ENCODE results near the gene ZNF527. TPM values are rescaled to one million over a fixed set of nuclear protein-coding genes. Genes with fewer than 3 reads are reported as not detected.

Gene ZNF527
- total RNA-seq, 4 donors from 2014 or later = 3.3 to 7.8 (median 4.3) TPM

DNA sequence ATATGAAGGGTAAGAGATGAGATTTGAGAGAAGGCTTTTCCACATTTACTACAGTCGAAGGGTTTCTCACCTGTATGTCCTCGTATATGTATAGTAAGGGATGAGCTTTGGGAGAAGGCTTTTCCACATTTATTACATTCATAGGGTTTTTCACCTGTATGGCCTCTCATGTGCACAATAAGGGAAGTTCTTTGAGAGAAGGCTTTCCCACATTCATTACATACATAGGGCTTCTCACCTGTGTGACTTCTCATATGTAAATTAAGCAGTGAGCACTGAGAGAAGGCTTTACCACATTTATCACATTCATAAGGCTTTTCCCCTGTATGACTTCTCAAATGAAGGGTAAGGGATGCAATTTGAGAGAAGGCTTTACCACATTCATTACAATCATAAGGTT lies 41.8 kb downstream of the ZNF527 start:
- intact Hi-C loops (cut with DNase I; ENCODE audit: low total_unique reads) = no loop called here

DNA sequence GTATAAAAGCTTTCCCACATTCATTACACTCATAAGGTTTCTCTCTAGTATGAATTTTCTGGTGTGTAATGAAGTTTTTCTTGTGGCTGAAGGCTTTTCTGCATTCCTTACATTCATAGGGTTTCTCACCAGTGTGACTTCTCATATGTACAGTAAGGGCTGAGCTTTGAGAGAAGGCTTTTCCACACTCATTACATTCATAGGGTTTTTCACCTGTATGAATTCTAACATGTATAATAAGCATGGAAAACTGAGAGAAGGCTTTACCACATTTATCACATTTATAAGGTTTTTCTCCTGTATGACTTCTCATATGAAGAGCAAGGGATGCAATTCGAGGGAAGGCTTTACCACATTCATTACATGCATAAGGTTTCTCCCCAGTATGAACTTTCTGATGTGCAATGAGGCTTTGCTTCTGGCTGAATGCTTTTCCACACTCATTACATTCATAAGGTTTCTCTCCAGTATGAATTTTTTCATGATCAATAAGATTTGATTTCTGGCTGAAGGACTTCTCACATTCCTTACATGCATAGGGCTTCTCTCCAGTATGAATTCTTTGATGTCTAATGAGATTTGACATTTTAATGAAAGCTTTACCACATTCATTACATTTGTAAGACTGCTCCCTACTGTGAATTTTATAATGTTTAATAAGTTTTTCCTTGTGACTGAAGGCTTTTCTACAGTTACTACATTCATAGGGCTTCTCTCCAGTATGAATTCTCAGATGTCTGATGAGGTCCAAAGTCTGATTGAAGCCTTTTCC lies 42.6 kb downstream of the ZNF527 start:
- TF ChIP-seq, protein P1, sequence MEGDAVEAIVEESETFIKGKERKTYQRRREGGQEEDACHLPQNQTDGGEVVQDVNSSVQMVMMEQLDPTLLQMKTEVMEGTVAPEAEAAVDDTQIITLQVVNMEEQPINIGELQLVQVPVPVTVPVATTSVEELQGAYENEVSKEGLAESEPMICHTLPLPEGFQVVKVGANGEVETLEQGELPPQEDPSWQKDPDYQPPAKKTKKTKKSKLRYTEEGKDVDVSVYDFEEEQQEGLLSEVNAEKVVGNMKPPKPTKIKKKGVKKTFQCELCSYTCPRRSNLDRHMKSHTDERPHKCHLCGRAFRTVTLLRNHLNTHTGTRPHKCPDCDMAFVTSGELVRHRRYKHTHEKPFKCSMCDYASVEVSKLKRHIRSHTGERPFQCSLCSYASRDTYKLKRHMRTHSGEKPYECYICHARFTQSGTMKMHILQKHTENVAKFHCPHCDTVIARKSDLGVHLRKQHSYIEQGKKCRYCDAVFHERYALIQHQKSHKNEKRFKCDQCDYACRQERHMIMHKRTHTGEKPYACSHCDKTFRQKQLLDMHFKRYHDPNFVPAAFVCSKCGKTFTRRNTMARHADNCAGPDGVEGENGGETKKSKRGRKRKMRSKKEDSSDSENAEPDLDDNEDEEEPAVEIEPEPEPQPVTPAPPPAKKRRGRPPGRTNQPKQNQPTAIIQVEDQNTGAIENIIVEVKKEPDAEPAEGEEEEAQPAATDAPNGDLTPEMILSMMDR (IDR thresholded peaks at IDR 0.05) = no peak
- TF ChIP-seq POLR2A (IDR thresholded peaks at IDR 0.05) = no peak
- 89 to 94% methylated on average over 1 of the region's 1 CpG for WGBS, 2 donors
- H3K4me3 ChIP-seq (ENCODE audit: low read depth, poor library complexity, severe bottlenecking) = no peak overlapping the region
- intact Hi-C loops (cut with DNase I; ENCODE audit: low total_unique reads) = no loop called here
- no peak for DNase-seq (ENCODE audit: low spot score in 2 of 2)

More for the DNA sequence above, 41.8 kb downstream of the ZNF527 start:
- TF ChIP-seq, protein P1 (IDR thresholded peaks at IDR 0.05) = no peak
- TF ChIP-seq POLR2A (IDR thresholded peaks at IDR 0.05) = no peak
- H3K4me3 ChIP-seq (ENCODE audit: low read depth, poor library complexity, severe bottlenecking) = no peak overlapping the region
- 95 to 98% methylated on average over 2 of the region's 2 CpGs for WGBS, 2 donors
- DNase-seq (ENCODE audit: low spot score in 2 of 2) = no peak

Other genes starting within 250 kb of the ZNF527 start
- 10 to 100 TPM in 2 of 4 donors, 1 to 10 TPM in 2; 3.2 to 14.1 (median 11.1) TPM for gene ZNF585A, start 198.4 kb upstream of the ZNF527 start, total RNA-seq
- 10 to 100 TPM in 2 of 4 donors, 1 to 10 TPM in 2; 5.3 to 14.6 (median 10.7) TPM for gene ZNF585B, start 160.6 kb upstream of the ZNF527 start, total RNA-seq
- gene ZNF383, start 152.9 kb upstream of the ZNF527 start, total RNA-seq = 1 to 10 TPM; 4.1 to 6.9 (median 5.2) TPM
- gene ZNF569, start 96.3 kb downstream of the ZNF527 start, total RNA-seq = 1 to 10 TPM; 1.5 to 5.3 (median 4.3) TPM
- 1 to 10 TPM; 2.7 to 6.6 (median 6.3) TPM for gene ZNF570, start 98.3 kb downstream of the ZNF527 start, total RNA-seq
- gene ZNF793, start 135.8 kb downstream of the ZNF527 start, total RNA-seq = 1 to 10 TPM; 2.2 to 5.3 (median 2.7) TPM
- 1 to 10 TPM; 3.3 to 6.6 (median 4.5) TPM for gene ZNF571, start 223.7 kb downstream of the ZNF527 start, total RNA-seq
- gene ZNF540, start 223.8 kb downstream of the ZNF527 start, total RNA-seq = 1 to 10 TPM; 1.0 to 6.9 (median 2.0) TPM

Measured in lower leg skin (tissue), 4 donors.